Stimulated activated CD4-positive, alpha-beta T cell treated with anti-CD3 and anti-CD28 coated beads, Interleukin-4, amount 100 ng/mL, for 1 hour (primary cell): ENCODE measurements around the gene PUS1.

ENCODE experiments used
- DNase-seq: peaks from one replicate; pipeline ENCODE4 v3.0.0-alpha.2; 2020

PUS1 gene

DNA sequence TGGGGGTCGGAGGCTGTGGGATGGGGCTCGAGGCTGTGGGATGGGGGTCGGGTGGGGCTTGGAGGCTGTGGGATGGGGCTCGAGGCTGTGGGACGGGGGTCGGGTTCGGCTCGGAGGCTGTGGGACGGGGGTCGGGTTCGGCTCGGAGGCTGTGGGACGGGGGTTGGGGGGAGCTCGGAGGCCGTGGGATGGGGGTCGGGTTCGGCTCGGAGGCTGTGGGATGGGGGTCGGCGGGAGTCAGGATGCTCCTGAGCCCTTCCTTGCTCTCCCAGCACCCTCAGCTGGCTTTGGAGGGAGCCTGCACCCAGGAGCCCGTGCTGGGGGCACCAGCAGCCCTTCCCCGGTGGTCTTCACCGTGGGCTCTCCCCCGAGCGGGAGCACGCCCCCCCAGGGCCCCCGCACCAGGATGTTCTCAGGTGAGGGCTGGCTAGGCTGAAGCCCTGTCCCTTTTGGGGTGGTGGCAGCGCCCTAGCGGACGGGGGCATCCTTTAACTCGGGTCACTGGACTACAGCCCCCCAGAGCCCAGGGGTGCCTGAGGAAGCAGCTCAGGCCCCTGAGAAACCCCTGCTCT lies 11.9 kb upstream of the PUS1 start:
- DNase-seq: no peak

DNA sequence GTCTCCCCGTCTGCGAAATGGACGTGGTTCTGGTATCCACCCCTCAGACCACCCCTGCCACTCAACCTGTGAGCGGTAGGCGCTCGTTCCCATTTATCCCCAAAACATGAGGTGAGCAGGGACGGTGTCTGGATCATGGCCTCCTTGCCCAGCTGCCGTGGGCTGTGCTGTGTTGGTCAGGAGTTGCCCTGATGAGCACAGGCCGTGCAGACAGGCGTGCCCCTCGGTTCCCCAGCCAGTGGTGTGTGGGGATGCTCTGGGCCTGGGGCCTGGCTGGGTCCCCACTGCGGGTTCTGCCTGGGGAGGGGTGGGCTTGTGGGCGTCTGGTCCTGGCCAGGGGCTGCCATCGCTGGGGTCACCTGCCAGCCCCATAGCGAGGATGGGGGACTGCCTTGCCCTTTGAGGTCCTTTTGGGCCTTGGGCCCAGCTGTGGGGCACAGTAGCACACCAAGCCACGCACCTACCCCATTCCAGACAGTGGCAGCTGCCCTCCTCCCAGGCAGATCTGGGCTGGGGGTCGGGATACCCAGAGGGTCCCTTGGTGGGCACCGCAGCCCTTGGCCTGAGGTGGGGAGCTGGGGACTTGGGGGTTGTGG lies 11.3 kb upstream of the PUS1 start:
- no peak for DNase-seq

DNA sequence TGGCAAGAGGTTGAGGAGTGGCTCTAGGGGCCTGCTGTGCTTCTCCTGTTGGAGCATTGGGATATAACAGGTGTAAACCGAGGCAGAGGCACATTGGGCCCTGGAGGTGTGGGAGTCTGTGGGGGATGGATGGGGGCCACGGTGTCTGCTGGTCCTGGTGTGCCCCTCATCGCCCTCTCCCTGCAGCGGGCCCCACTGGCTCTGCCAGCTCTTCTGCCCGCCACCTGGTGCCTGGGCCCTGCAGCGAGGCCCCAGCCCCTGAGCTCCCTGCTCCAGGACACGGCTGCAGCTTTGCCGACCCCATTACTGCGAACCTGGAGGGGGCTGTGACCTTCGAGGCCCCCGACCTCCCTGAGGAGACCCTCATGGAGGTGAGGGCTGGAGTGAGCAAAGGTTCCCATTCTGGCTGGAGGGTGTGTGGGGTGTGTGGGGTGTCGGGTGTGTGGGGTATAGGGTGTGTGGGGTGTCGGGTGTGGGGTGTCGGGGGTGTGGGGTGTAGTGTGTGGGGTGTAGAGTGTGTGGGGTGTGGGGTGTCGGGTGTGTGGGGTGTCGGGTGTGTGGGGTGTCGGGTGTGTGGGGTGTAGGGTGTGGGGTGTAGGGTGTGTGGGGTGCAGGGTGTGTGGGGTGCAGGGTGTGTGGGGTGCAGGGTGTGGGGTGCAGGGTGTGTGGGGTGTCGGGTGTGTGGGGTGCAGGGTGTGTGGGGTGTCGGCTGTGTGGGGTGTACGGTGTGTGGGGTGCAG lies 10.6 kb upstream of the PUS1 start:
- no peak for DNase-seq

DNA sequence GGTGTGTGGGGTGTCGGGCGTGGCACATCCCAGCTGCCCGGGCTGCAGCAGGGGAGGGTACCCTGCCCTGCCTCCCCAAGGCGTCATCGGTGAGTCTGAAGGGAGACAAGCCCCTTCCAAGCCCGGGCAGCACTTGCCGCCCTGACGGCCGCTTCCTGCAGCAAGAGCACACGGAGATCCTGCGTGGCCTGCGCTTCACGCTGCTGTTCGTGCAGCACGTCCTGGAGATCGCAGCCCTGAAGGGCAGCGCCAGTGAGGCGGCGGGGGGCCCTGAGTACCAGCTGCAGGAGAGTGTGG lies 10.1 kb upstream of the PUS1 start:
- no peak for DNase-seq

DNA sequence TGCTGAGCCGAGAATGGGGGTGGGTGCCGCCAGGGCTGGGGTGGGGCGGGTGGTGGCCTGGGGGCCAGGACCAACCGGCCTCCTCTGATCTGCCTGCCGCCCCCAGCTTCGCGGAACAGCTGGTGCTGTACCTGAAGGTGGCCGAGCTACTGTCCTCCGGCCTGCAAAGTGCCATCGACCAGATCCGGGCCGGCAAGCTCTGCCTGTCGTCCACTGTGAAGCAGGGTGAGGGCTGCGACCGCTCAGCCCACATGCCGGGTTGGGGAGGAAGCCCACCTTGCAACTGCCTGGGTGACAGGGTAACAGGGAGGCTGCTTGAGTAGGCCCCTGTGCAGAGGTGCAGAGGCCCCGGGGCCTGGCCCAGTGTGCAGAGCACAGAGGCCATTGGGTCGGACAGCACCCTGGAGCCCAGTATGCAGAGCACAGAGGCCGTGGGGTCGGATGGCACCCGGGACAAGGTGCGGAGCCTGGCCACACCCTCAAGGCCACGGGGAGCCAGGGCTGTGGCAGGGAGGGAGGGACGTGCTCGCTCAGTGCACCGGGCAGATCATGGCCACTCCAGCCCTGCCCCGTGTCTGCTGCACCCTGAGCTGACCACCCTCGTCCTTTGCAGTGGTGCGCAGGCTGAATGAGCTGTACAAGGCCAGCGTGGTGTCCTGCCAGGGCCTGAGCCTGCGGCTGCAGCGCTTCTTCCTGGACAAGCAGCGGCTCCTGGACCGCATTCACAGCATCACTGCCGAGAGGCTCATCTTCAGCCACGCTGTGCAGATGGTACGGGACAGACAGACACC lies 9.5 kb upstream of the PUS1 start:
- no peak for DNase-seq

DNA sequence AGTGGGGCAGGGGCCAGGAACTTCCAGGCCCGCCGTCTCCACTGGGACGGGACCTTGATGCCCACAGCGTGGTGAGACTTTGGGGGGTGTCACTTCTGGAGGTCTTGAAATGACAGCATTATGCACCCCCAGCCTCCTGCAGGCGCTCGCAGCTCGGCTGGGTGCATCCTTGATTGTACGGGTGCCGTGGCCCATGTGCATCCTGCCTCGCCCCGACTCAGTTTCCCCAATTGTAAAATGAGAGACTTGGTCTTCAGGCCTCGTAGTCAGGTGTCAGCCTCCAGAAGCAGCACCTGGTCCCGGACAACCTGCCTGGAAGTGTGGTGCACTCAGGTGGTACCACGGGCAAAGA lies 8.9 kb upstream of the PUS1 start:
- no peak for DNase-seq

DNA sequence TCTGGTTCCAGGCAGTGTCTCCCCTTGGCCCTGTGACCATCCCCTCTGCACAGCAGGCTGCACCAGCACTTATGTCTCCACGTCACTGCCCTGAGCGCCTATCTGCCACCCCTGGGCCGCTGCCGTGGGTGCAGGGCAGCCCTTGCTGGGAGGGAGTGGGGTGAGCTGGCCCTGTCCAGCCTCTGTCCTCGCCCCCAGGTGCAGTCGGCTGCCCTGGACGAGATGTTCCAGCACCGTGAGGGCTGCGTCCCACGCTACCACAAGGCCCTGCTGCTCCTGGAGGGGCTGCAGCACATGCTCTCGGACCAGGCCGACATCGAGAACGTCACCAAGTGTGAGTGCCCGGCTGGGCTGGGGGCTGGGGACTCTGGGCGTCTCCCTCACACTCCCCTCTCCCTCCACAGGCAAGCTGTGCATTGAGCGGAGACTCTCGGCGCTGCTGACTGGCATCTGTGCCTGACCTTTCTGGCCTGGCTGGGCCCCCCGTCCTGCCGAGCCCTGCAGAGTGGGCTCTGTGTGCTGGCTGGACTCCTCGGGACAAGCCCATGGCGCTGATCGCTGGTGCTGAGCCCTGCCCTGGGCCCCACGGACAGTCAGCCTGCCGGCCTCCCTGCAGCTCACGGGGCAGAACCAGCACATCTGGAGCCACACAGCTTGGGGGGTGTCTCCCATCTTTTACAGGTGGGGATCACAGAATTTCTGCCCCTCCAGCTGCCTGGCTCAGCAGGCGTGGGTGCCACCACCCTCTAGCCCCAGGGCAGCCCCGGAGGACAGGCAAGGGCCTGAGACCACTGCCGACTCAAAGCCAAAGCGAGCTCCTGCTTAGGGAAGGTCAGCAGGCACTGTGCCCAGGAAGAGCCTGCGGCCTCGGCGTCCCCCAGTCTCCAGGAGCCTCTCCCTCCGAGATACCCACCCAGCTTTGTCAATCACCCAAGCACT lies 7.9 kb upstream of the PUS1 start:
- no peak for DNase-seq

DNA sequence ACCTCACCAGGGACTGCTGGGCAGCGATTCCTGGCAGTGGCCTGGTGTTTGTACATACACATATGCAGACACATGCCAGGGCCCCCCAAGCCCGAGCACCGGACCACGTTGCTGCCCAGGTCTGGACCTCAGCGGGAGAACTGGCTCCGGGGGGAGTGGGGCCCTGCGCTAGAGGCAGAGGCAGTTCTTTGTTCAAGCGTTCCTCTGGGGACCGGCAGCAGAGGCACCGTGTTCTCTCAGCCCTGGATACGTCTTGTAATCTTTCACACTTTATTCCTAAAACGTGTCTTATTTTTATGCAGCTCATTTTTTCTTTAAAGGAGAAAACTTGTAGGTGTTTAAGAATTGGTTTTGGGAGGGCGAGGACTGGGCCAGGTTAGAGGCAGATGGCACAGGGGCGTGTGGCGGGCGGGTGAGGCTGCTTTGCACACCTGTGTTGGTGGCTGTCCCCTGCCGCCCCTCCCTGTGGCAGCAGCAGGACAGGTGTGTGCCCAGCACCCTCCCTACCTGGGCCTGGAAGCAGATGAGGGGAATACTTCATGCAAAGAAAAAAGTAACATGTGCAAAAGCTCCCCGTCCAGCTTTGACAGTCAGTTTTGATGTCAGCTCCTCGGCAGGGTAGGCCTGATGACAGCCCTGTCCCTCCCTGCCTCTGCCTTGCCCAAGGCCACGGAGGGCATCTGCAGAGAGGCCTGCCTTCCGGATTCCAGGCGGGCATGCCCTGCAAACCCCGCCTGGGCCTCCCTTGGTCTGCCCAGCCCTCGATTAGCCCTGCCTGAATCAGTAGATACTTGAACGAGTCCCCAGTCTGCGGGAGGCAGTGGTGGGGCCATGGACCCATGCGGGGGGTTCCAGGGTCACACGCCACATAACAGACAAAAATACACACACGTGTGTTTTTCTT lies 7.0 kb upstream of the PUS1 start:
- no peak for DNase-seq

DNA sequence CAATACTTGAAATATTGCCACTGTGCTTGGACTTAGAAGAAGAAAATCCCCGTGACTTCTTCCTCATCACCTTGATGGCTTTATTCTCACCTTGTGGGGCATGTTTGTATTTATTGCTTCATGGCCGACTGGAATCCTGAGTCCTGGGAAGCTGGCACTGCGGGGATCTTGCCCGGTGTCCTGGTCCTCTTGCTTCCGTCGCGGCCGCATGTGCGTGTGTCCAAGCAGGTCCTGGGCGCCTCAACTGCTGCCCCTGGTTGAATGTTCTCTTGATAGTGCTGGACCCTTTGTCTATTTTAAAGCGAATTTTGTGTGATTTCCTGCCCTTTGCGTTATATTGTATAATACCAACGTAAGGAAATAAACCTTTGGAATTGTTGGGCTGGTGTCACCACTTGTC lies 6.3 kb upstream of the PUS1 start:
- DNase-seq: no peak

DNA sequence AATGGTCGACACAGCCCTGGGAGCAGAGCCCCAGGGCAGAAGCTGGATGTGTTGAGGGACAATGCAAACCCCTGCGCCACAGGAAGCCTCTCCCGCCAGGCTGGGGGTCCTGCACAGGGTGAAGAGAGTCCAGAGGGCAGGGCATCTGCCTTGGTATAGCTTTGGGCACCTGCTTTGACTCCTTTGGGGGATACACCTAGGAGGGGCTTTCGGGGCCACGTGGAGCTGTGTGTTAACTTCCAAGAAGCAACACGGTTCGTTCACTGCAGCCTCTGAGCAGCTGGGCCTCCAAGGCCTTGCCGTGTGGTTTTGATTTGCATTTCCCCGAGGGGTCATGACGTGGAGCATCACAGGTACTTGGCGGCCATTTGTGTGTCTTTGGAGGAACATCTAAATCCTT lies 5.8 kb upstream of the PUS1 start:
- DNase-seq: no peak

DNA sequence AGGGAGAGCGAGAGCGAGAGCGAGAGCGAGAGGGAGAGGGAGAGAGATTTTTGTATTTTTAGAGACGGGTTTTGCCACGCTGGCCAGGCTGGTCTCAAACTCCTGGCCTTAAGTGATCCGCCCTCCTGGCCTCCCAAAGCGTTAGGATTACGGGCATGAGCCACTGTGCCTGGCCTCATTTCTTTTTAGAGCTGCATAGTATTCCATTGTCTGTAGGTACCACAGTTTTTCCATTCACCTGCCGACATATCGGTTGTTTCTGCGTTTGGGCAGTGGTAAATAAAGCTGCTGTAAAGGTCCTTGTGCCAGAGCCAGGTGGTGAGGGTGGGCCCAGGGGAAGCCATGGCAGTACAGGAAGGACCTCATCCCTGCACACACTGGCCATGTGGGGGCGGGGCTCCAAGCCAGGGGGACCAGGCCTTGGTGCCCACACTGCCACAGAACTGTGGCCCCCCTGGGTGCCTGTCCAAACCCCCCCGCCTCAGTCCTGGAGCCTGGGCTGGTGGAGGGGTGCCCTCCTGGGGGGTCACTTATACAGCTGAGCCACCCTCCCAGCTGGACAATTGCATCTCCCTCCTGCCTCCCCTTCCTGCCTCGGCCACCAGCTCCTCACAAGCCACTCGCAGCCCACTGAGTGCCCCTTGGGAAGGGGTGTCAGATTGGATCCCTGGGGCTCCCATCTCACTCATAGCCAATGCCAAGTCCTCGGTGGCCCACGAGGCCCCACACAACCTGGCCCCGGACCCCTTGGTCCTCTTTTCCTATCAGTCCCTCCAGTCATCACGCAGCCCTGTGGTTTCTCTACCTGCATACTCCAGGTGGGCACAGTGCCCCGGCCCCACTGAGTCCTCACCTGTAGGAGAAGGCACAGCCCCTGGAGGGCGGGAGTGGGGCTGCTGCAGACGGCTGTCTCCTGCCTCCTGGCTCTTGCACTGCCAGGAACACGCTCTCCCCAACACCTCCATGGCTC lies 1.7 kb upstream of the PUS1 start:
- DNase-seq: no peak

DNA sequence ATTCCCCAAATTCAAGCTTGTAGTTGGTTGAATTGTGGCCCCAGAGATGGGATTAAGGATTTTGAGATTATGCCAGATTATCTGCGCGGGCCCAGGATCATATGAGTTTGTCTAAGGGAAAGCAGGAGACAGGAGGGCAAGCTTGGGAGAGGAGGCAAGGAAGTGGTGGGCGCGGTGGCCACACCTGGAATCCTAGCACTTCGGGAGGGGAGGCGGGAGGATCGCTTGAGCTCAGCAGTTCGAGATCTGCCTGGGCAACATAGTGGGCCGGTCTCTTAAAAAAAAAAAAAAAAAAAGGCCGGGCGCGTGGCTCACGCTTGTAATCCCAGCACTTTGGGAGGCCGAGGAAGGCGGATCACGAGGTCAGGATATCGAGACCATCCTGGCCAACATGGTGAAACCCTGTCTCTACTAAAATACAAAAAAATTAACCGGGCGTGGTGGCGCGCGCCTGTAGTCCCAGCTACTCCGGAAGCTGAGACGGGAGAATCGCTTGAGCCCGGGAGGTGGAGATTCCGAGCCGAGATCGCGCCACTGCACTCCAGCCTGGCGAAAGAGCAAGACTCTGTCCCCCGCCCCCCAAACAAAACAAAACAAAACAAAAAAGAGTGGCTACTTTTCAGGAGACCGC lies 881 bp upstream of the PUS1 start:
- peak; percentile 20 for DNase-seq

DNA sequence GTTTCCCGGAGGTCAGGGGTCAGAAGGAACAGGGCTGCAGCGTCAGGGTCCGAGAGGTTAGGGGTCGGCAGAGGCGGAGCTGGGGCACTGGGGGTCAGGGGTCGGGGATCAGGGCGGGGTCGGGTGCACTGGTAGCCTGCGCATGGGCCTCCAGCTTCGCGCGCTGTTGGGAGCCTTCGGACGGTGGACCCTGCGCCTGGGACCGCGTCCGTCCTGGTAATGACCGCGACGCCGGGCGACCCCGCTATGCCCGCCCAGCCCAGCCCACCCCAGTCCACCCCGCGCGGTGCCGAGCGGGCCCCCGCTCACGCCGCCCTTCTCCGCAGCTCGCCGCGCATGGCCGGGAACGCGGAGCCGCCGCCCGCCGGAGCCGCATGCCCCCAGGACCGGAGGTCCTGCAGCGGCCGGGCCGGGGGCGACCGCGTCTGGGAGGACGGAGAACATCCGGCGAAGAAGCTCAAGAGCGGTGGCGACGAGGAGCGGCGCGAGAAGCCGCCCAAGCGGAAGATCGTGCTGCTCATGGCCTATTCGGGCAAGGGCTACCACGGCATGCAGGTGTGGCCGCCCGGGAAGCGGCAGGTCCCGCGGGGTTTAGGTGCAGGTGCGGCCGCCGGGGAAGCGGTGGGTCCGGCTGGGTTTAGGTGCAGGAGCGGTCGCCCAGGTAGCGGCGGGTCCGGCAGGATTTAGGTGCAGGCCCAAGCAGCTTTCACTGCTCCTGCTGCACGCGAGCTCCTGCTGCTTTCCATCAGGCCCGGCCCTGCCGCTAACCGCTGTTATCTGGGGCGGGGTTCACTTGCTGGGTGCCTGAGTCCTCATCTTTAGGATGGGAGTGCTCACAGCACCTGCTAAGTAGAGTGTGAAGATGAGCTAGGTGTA lies 743 bp downstream of the PUS1 start:
- DNase-seq: peak; percentile 38

DNA sequence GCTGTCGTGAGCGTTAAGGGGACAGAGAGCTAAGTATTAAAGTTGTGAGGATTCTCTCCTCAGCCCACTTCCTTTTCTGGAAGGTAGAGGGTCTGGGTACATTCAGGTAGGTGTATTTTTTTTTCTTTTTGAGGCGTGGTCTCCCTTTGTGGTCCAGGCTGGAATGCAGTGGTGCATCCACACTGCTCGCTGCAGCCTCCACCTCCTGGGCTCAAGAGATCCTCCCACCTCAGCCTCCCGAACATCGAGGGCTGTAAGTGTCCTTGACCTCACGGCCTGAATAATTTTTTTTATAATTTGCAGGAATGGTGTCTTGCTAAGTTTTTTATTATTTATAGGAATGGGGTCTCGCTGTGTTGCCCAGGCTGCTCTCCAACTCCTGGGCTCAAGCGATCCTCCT lies 1.4 kb downstream of the PUS1 start:
- no peak for DNase-seq

DNA sequence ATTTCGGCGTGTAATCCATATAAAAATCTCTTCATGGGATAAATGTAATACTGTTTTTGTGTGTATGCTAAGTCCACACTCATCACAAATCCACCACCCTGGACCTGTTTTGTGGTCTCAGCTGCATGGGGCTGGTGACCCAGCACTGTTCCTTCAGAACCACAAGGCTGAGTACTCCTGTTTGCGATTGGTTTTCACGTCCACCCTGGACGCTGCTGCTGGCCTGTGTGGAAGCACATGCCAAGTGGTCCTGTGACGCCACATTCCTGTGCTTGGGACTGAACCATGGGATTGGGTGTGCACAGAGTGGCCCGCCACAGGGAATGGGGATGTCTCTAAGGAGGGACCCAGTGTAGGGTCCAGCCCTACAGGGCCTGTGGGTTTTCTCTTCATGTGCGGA lies 4.3 kb downstream of the PUS1 start:
- DNase-seq: no peak

DNA sequence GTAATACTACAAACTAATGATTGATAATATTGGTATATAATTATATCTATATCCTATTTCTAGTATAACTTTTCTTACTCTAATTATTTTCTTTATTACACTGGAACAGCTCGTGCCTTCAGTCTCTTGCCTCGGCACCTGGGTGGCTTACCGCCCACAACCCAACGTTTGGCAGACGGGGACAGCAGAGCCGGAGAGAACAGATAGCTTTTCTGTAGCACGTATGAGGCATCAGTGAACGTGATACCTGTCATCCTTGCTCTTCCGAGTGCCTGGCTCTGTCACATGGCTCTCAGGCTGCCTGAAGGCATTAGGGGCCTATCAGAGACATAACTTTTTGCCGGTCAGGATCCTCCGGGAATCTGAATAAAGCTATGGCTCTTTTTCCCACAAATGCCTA lies 5.5 kb downstream of the PUS1 start:
- DNase-seq: no peak

DNA sequence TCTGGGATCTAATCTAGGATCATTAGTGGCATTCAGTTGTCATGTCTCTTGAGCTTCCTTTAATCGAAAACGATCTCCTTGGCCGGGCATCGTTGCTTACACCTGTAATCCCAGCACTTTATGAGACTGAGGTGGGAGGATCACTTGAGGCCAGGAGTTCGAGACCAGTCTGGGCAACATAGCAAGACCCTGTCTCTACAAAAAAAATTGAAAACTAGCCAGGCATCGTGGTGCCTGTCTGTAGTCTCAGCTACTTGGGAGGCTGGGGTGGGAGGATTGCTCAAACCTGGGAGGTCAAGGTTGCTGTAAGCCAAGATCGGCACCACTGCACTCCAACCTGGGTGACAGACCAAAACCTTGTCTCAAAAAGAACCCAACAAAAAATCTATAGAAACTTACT lies 9.0 kb downstream of the PUS1 start:
- no peak for DNase-seq

DNA sequence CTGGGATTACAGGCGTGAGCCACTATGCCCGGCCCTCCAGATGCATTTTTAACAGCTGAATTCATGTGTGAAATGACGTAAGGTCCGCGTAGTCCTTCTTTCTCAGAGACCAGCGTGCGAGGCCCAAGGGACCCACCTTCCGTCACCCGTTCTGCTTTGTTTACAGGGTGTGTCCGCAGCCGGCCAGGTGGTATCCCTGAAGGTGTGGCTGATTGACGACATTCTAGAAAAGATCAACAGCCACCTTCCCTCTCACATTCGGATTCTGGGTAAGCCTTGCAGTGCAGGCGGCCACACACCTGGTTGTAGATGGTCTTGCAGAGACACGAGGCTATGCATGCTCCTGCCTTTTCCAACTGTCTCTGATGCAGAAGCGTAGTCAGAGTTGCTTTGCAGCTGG lies 9.9 kb downstream of the PUS1 start:
- DNase-seq: no peak

DNA sequence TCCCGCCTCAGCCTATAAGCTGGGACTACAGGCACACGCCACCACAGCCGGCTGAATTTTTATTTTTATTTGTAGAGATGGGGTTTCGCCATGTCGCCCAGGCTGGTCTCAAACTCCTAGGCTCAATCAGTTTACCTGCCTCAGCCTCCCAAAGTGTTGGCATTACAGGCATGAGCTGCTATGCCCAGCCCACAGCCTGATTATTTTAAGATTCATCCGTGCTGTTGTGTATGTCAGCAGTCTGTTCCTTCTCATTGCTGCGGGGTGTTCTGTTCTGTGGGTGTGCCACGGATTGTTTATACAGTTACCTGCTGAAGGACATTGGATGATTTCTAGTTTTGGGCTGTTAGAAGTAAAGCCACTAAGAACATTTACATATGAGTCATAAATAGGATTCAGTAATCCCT lies 11.1 kb downstream of the PUS1 start:
- no peak for DNase-seq
